T47D (cell line): ENCODE results near the gene LYG2.
"Not testable (repeated sequence)": the region's sequence is repeated elsewhere in the genome, so short reads cannot be mapped to it uniquely, and the experiment has no call there.

Experiments
- DNase-seq, 2 experiments: peaks; one replicate each; pipeline versions ENCODE4 v3.0.0 to v3.0.0-alpha.2; 2011 to 2012; ENCODE audit warnings: low read depth in 1 of 2, low spot score in 1 of 2
- JUND ChIP-seq: IDR thresholded peaks from 2 replicates; pipeline ENCODE4 v1.6.1; 2012; ENCODE audit warnings: low read depth
- in situ Hi-C: cut with HindIII; loops from 2 replicates; pipeline ENCODE4 v1.10.0; 2016; ENCODE audit warnings: low sequenced_read_pairs, low pct_unique_long_range_greater_than_20kb

The LYG2 gene, protein sequence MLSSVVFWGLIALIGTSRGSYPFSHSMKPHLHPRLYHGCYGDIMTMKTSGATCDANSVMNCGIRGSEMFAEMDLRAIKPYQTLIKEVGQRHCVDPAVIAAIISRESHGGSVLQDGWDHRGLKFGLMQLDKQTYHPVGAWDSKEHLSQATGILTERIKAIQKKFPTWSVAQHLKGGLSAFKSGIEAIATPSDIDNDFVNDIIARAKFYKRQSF

DNA sequence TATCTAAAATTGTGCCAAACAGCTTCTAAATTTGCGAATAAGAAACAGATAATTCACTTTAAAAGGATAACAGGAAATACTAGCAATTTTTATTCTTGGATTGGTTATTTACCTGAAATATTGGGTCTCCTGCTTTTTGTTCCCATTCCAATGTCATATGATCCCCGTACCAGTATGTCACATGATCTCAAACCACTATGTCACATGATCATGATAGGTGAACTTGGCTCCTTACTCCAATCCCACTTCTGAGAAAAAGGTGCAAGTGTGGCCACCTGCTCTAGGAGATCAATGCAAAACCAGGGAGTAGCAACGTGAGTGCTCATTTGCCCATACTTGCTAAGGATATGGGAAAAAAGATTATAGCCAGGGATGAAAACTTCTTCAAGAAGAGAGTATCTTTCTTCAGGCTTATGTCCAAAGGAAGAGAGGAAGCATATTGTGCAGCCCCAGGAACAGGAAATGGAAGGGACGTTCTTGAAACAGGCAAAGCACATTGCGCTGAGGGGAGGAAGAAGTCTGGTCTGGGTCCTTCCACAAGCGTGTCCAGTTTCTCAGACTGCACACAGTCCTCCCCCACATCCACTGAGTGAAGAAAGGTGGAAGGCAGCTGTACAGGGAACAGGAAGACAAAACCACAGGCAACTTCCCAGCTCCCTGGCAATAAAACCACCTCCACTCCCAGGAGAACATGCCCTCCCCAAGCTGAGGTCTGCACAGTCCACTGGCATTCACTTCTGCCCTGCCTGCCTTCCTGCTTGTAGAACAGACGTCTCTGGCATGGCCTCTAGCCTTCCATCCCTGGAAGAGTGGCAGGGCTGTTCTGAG, at the start of gene LYG2:
Gene LYG2, minus strand, starts transcription at position 176 of the 828 bp plus-strand sequence. CDS start 1,406 bp downstream, outside the sequence.
- no peak for DNase-seq
- TF ChIP-seq JUND: no peak
- in situ Hi-C loops: no loop called here

GRCh38 chr2:99301097-99301496, 45.6 kb upstream of the LYG2 start, which contains the start of gene LYG1:
Gene LYG1, minus strand, starts transcription at chr2:99301197. Its CDS starts 5,527 bp downstream, at chr2:99295670.
- in situ Hi-C loops, DNase-seq: not testable (repeated sequence)

DNA sequence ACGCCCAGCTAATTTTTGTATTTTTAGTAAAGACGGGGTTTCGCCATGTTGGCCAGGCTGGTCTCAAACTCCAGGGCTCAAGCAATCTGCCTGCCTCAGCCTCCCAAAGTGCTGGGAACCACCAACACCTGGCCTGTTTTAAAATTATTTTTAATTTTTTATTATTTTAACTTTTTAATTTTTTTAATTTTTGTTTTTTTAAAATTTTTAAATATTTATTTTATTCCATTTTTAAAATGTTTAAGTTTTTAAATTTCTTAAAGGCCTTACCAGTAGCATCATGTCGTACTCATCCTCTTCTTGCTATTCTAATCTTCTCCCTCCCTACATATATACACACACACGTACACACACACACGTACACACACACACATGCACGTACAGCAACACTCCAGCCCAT, 44.1 kb upstream of the LYG2 start:
- DNase-seq: no peak
- no peak for TF ChIP-seq JUND
- in situ Hi-C loops: no loop called here

DNA sequence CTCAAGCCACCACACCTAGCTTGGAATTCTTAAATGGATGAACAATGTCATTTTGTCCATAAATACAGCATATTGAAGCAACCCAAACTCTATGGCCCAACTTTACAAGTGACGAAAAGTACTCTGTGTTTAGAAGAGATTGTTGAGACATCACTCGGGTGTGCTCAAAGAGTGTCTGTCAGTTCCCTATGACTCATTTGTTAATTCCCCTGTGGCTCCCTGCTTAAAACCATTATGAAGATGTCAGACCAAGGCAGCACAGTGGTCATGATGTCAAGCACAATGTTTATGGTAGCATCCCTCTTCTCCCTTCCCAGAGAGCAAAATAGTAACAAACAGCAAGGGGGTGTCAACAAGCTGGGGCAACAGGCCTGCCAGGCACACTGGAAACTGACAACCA, 42.5 kb upstream of the LYG2 start:
- in situ Hi-C loops: no loop called here
- no peak for TF ChIP-seq JUND
- no peak for DNase-seq

DNA sequence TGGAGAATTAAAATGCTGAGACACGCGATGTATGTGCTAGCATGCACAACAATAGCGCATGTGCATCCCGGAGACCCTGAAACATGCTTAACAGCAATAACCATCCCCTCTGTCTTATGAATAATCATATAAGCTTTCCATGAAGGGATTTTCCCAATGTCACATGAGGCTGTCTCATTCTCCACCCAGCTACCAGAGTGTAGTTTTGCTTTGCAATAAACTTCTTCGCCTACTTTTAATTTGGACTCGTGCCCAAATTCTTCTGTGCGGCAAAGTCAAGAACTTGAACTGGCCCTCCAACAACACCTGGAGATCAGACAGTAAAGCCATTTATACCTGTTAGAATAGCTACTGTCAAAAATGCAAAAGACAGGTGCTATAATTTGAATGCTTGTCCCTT, 30.1 kb upstream of the LYG2 start:
- DNase-seq: no peak
- in situ Hi-C loops: no loop called here
- no peak for TF ChIP-seq JUND

- DNase-seq: no peak
- in situ Hi-C loops: no loop called here
- TF ChIP-seq JUND: no peak
These were observed 24.7 kb upstream of the LYG2 start for GRCh38 chr2:99279969-99280695.

- in situ Hi-C loops: no loop called here
- peak in 1 of 2 experiments; percentile 26 for DNase-seq
- no peak for TF ChIP-seq JUND
These were observed 23.4 kb upstream of the LYG2 start for GRCh38 chr2:99278793-99279291.

- DNase-seq, in situ Hi-C loops: not testable (repeated sequence)
These were observed 22.8 kb upstream of the LYG2 start for GRCh38 chr2:99278195-99278765.

DNA sequence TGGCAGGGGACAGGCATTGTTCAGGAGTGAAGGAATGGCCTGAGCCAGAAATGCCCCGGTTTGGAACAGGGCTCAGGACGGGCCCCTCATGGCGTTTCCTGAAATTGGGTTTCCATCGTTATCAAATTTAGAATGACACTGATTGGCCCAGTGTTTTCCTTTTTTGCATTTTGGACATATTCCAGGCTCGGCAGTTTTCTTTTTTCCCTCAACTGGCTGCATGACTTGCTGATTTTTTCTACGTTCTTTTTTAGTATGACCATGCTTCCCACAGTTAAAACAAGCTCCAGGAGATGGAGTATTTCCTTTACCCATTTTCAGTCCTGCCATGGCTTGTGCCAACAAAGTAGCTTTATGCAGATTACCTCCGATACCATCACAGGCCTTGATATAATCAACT, 20.4 kb upstream of the LYG2 start:
- in situ Hi-C loops: no loop called here
- DNase-seq: peak in 1 of 2 experiments; percentile 25
- TF ChIP-seq JUND: no peak

GRCh38 chr2:99261242-99261641, 5.8 kb upstream of the LYG2 start:
- in situ Hi-C loops: no loop called here
- TF ChIP-seq JUND: no peak
- DNase-seq: no peak

- in situ Hi-C loops: no loop called here
These were observed 4.7 kb upstream of the LYG2 start for GRCh38 chr2:99260184-99260583.

GRCh38 chr2:99259465-99259864, 4.0 kb upstream of the LYG2 start:
- in situ Hi-C loops: no loop called here
- no peak for TF ChIP-seq JUND
- DNase-seq: no peak

More at GRCh38 chr2:99260184-99260583, 4.7 kb upstream of the LYG2 start:
- DNase-seq: no peak
- no peak for TF ChIP-seq JUND
